Superior temporal gyrus (tissue), 1 donor: ENCODE measurements around the gene SRCIN1.
A peak's percentile ranks its signal among the peaks of the same experiment; 100 is the strongest.

ENCODE experiments used
- DNase-seq: peaks from one replicate; pipeline ENCODE4 v3.0.0-alpha.2; 2016; ENCODE audit errors: extremely low spot score

Gene SRCIN1

GRCh38 chr17:38482039-38482699, 123.6 kb downstream of the SRCIN1 start:
- DNase-seq: peak; percentile 46
